HG03139 (cell line): Measurements from ENCODE around the gene APLP1.
A peak's percentile ranks its signal among the peaks of the same experiment; 100 is the strongest.
"Not testable (repeated sequence)": the region's sequence is repeated elsewhere in the genome, so short reads cannot be mapped to it uniquely, and the experiment has no call there.

Source experiments
- ATAC-seq: cut with Tn5 transposase; IDR thresholded peaks from one replicate; pipeline ENCODE4 v1.9.1; 2021; ENCODE audit not compliant: unreplicated experiment

APLP1 gene

GRCh38 chr19:35903550-35904179 lies 35.3 kb downstream of the APLP1 start:
- ATAC-seq: peak; percentile 40

DNA sequence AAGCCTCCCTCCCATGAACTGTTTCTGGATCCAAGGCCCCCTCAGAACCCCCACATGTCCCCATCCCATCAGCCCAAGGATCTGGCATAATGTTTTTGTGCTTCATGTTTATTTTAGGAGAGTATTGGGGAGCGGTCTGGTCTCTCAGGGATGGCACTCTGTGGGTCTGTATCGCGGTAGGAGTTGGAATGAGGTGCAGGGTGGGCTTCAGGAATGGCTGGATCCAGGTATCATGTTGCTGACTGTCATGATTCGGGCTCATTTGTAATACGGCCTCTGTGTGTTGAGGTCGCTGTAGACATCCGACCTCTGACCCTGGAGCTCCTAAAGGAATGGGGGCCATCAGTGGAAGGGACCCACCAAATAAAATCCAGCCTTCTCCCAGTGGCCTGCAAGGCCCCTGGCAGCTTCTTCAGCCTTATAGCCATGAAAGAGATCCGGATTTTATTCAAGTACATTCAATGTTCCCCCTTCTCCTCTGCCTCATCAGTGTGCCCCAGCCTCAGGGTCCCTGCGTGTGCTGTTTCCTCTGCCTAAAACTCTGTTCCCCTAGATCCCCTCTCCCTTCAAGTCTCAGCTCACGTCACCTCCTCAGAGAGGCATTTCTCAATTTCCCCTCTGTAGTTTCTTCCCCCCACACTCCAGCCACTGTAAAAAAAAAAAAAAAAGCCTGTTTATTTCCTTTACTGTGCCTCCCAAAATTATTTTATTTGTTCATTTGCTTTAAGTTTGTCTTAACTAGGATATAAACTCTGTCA lies 36.1 kb downstream of the APLP1 start:
- ATAC-seq: no peak

DNA sequence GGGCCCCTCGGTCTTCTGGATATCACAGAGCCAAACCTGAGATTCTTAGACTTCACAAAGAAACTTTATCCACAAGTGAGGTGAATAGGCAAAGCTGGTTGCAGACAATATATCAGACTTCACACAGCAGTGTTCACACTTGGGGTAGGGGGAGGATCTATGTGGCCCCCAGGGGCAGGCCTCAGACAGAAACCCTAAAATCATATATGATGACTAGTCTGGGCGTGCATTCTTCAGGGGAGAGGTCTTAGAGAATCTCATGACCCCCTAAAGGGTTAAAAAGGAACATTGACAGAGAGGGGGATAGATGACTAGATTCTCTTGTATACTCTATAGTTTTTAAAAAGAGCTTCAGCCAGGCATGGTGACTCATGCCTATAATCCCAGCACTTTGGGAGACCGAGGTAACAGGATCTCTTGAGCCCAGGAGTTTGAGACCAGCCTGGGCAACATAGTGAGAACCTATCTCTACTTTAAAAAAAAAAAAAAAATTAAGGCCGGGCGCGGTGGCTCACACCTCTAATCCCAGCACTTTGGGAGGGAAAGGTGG lies 36.9 kb downstream of the APLP1 start:
- ATAC-seq: no peak

- no peak for ATAC-seq
These were observed 39.0 kb downstream of the APLP1 start for GRCh38 chr19:35907377-35907745.

DNA sequence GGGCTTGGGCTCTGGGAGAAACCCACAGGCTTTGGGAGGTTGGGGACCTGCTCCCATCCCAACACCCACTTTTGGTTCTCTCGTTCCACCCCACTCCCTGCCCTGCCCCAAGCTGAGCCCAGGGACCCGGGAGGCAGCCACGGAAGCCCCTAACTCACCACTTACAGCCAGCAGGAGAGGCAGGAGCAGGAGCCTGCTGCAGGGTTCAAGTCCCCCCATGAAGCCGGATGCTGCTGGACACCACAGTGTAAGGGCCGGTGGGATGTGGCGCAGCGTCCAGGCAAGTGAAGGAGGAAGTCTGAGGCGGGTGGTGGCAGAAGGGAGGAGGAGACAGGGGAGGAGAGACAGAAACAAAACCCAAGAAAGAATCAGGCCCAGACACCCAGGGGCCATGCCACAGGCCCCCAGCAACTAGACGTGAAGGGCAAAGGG lies 39.7 kb downstream of the APLP1 start, which contains the start of gene TYROBP:
Gene TYROBP (minus strand): TSS at position 286 of the 432 bp plus-strand sequence. CDS start 67 bp downstream, at position 219.
- ATAC-seq: no peak

- no peak for ATAC-seq
These were observed 40.8 kb downstream of the APLP1 start for GRCh38 chr19:35908973-35909683.

GRCh38 chr19:35909684-35910035 lies 41.3 kb downstream of the APLP1 start:
- ATAC-seq: no peak

DNA sequence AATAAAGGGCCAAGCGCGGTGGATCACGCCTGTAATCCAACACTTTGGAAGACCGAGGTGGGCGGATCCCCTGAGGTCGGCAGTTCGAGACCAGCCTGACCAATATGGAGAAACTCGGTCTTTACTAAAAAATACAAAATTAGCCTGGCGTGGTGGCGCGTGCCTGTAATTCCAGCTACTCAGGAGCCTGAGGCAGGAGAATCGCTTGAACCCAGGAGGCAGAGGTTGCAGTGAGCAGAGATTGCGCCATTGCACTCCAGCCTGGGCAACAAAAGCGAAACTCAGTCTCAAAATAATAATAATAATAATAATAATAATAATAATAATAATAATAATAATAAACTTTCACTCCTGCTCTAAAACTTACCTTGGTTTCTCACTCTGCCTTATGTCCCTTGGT lies 42.0 kb downstream of the APLP1 start:
- ATAC-seq: not testable (repeated sequence)

- no peak for ATAC-seq
These were observed 42.8 kb downstream of the APLP1 start for GRCh38 chr19:35911173-35911572.

DNA sequence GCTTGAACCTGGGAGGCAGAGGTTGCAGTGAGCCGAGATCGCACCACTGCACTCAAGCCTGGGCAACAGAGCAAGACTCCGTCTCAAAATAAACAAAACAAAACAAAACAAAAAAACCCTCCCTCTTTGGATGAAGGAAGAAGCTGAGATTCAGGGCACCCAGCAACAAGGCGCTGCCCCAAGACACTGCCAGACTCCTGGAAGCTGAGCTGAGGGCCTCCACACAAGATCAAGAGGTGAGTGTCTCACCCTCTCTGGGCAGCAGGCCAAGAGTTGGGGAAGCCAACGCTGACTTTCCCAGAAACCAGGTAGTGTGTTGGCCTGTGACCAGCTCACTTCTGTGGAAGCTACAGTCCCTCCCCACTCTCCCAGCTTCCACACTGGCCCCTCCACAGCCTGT lies 43.4 kb downstream of the APLP1 start:
- no peak for ATAC-seq

DNA sequence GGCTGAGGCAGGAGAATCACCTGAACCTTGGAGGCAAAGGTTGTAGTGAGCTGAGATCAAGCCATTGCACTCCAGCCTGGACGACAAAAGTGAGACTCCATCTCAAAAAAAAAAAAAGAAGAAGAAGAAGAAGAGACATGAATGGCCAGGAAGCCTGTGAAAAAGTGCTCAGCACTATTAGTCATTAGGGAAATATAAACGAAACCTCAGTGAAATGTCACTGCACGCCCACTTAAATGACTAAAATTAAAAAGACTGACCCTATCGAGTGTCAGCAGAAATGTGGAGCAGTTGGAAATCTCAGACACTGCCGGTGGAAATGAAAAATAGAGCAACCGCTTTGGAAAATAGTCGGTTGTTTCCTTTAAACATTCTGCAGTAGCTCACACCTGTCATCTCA lies 45.2 kb downstream of the APLP1 start:
- ATAC-seq: no peak

GRCh38 chr19:35915443-35915842 lies 47.1 kb downstream of the APLP1 start:
- ATAC-seq: no peak

DNA sequence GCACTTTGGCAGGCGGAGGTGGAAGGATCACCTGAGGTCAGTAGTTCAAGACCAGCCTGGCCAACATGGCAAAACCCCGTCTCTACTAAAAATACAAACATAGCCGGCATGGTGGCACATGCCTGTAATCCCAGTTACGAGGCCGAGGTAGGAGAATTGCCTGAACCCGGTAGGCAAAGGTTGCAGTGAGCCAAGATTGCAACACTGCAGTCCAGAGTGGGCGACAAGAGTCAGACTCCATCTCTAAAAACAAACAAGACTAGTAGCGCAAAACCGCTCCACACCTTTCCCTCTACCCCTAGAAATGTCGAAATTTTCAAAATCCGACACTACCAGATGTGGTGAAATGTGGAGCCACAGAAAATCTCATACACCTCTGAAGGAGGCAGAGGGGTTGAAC lies 50.9 kb downstream of the APLP1 start:
- ATAC-seq: no peak

GRCh38 chr19:35921012-35921411 lies 52.6 kb downstream of the APLP1 start:
- no peak for ATAC-seq

- ATAC-seq: no peak
These were observed 57.1 kb downstream of the APLP1 start for GRCh38 chr19:35925501-35925900.

DNA sequence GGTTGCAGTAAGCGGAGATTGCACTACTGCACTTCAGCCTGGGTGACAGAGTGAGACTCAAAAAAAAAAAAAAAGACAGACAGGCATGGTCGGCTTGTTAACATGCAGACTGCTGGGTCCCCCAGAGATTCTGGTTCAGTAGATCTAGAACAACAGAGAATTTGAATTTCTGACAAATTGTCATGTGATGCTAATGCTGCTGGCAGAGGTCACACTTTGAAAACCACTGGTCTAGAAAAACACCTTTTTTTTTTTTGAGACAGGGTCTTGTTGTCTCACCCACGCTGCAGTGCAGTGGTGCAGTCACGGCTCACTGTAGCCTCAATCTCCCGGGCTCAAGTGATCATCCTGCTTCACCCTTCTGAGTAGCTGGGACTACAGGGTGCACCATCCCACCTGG lies 60.1 kb downstream of the APLP1 start:
- no peak for ATAC-seq
